Measurements from ENCODE around the gene FBXO5. TPM values are rescaled to one million over a fixed set of nuclear protein-coding genes. Genes with fewer than 3 reads are reported as not detected.
A peak's percentile ranks its signal among the peaks of the same experiment; 100 is the strongest.

FBXO5 gene
- total and polyA plus RNA-seq, 2 experiments from 2014 or later = 49.6 to 51.2 TPM

- H3K36me3 ChIP-seq (ENCODE audit: insufficient read depth) = no peaks in the 10 kb centered on the region
- no peak overlapping the region for H2AFZ ChIP-seq
- no peaks in the 10 kb centered on the region for H4K20me1 ChIP-seq (replicated peaks; ENCODE audit: insufficient read depth)
- H3K27ac ChIP-seq (ENCODE audit: low read depth) = no peak overlapping the region
- ATAC-seq = no peak
- Mint-ChIP-seq H3K9me3 (no peaks in the 10 kb centered on the region), H3K27me3 (ENCODE audit: insufficient read depth, low read depth, poor library complexity) (peaks cover 6% of the 10 kb centered on the region), H3K4me1 (peaks cover 16% of the 10 kb centered on the region), H3K27ac (no peak overlapping the region), H3K36me3 (ENCODE audit: low read depth) (no peaks in the 10 kb centered on the region), H3K4me3 (no peak overlapping the region)
- no peaks in the 10 kb centered on the region for H3K9me2 ChIP-seq (ENCODE audit: insufficient read depth)
- H3K4me2 ChIP-seq = peak overlapping the region; percentile 44; the same call in 1 of the 2 replicates
- peaks cover 26% of the 10 kb centered on the region for H3K4me1 ChIP-seq (ENCODE audit: insufficient read depth)
- H3K79me2 ChIP-seq (replicated peaks; ENCODE audit: insufficient read depth) = no peaks in the 10 kb centered on the region
- TF ChIP-seq ZNF462 (CRISPR knock-in tag; IDR thresholded peaks at IDR 0.05) = no peak
- 0 out of 2 replicates have a peak, but pooled peaks have one; percentile 31 for TF ChIP-seq NANOG (IDR thresholded peaks at IDR 0.05; ENCODE audit: borderline replicate concordance)
- TF ChIP-seq REST (IDR thresholded peaks at IDR 0.05; ENCODE audit: unreplicated experiment) = no peak
- TF ChIP-seq ETS1 (IDR thresholded peaks at IDR 0.05) = no peak
- no peak overlapping the region for H3K4me3 ChIP-seq
- H3F3A ChIP-seq (replicated peaks; ENCODE audit: low read depth) = no peaks in the 10 kb centered on the region
- no peaks in the 10 kb centered on the region for H3K27me3 ChIP-seq (ENCODE audit: insufficient read depth)
- DNase-seq (ENCODE audit: low spot score) = no peak
These were observed 48.6 kb upstream of the FBXO5 start for GRCh38 chr6:153031335-153031955.
